Small intestine (tissue), 7 donors: ENCODE results near the gene RYR2. TPM values are rescaled to one million over a fixed set of nuclear protein-coding genes. Genes with fewer than 3 reads are reported as not detected.

Experiments used
- DNase-seq, 2 donors: peaks; one replicate each; pipeline versions ENCODE4 v3.0.0 to v3.0.0-alpha.2; 2013
- FAIRE-seq: peaks from 2 replicates; lab custom pipeline; 2012; peaks lifted over from hg19 to GRCh38; lab: Jason Lieb, UNC
- H3K27ac ChIP-seq, 3 donors: one replicate each; pipeline ENCODE4 v1.5.1; 2013; ENCODE audit warnings: low read length in 2 of 3, mild to moderate bottlenecking in 2 of 3, control low read depth in 1 of 3, inconsistent platforms in 1 of 3, low read depth in 1 of 3, moderate library complexity in 1 of 3
- H3K27me3 ChIP-seq, 3 donors: one replicate each; pipeline ENCODE4 v1.6.1; 2013; ENCODE audit warnings: low read length in 3 of 3, inconsistent platforms in 1 of 3; ENCODE audit not compliant: control insufficient read depth in 3 of 3, insufficient read depth in 3 of 3
- H3K36me3 ChIP-seq, 3 donors: one replicate each; pipeline ENCODE4 v1.6.1; 2013; ENCODE audit warnings: low read length in 3 of 3, inconsistent platforms in 1 of 3, low read depth in 1 of 3, mild to moderate bottlenecking in 1 of 3, moderate library complexity in 1 of 3; ENCODE audit not compliant: control insufficient read depth in 3 of 3, insufficient read depth in 2 of 3
- H3K4me1 ChIP-seq, 3 donors: one replicate each; pipeline ENCODE4 v1.6.1; 2013; ENCODE audit warnings: low read length in 2 of 3, inconsistent platforms in 1 of 3, low read depth in 1 of 3, mild to moderate bottlenecking in 1 of 3, moderate library complexity in 1 of 3; ENCODE audit not compliant: control insufficient read depth in 3 of 3, insufficient read depth in 2 of 3
- H3K4me3 ChIP-seq, 3 donors: one replicate each; pipeline ENCODE4 v1.5.1; 2013; ENCODE audit warnings: low read length in 3 of 3, control low read depth in 1 of 3, inconsistent platforms in 1 of 3, low read depth in 1 of 3, mild to moderate bottlenecking in 1 of 3, moderate library complexity in 1 of 3
- H3K9me3 ChIP-seq, 2 donors: one replicate each; pipeline ENCODE4 v1.6.1; 2013; ENCODE audit warnings: low read depth in 1 of 2, low read length in 1 of 2; ENCODE audit not compliant: control insufficient read depth in 2 of 2, insufficient read depth in 1 of 2
- WGBS, 3 donors: extraction: QIAGEN DNeasy Blood & Tissue Kit; methylation state at CpG; one replicate each; pipeline ENCODE4 v1.1.7; 2013; 5-methylcytosine and 5-hydroxymethylcytosine counted together
- polyA plus RNA-seq, 4 donors: library from polyadenylated mRNA; stranded (reverse) in 3 of 4; unstranded in 1 of 4; fragments of 200-250 nt in 3 of 4; fragments of 120-200 nt in 1 of 4; gene quantifications; one replicate each; pipeline versions ENCODE4 v1.2.1 to v1.2.3, GENCODE V29; 2013
- donor health status: healthy with polysubstance abuse.
- donor health status: control.
- donor health status: control.
- donor health status: Bipolar disorder and iron deficiency.
- donor health status: healthy.

RYR2 gene
- polyA plus RNA-seq, 4 donors: 0.22 to 1.5 (median 0.62) TPM

DNA sequence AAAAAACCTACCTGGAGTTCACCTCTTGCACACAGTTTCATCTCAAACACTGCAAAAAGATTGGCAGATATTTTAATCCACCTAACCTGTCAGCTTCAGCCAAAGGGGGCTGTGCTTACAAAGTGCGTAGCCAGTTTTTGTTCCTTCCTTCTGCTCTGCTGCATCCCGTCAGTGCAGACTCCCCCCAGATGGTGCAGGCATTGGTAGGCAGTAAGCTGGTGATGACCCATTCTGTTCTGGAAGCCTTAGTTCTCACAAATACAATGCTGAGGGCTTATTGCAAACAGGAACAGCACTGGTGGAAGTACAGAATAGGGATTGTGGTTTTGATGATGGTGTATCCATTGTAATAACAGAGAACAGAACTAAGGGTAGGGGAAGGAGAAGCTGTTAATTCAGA is 239.5 kb downstream of the RYR2 start:
- no peaks in the 10 kb centered on the region for H3K9me3 ChIP-seq
- WGBS, 3 donors: 56 to 79% (median 73%) methylated on average over 2 of the region's 2 CpGs
- H3K27me3 ChIP-seq: no peaks in the 10 kb centered on the region
- H3K27ac ChIP-seq: no peak overlapping the region
- FAIRE-seq (no peak), DNase-seq (no peak)
- no peaks in the 10 kb centered on the region for H3K36me3 ChIP-seq
- H3K4me1 ChIP-seq: no peaks in the 10 kb centered on the region
- no peak overlapping the region for H3K4me3 ChIP-seq

DNA sequence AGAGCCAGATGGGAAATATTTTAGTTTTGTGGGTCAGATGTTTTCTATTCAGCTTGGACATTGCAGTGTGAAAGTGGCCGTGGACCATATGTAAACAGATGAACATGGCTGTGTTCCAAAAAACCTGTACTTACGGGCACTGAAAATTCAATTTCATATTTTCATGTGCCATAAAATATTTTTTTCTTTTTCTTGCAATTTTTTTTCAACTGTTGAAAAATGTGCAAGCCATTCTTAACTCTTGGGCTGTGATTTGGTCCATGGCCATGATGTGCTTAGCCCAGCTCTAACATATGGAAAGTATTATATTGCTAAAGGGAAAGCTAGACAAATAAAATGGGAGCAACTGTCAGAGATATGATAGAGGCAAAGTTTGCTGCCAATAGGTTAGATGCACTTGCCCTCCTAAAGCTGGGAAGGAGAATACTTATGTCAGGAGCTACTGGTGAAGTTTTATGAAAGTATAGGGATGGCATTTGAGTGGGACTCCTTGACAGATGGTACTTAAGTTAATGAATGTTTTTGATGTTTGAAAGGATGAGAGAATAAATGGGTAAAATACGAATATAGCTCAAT is 240.3 kb downstream of the RYR2 start:
- no peaks in the 10 kb centered on the region for H3K9me3 ChIP-seq
- H3K27ac ChIP-seq: no peak overlapping the region
- 55 to 60% (median 56%) methylated on average over 3 of the region's 3 CpGs for WGBS, 3 donors
- DNase-seq (no peak), FAIRE-seq (no peak)
- no peak overlapping the region for H3K4me3 ChIP-seq
- no peaks in the 10 kb centered on the region for H3K27me3 ChIP-seq
- H3K4me1 ChIP-seq: no peaks in the 10 kb centered on the region
- no peaks in the 10 kb centered on the region for H3K36me3 ChIP-seq

DNA sequence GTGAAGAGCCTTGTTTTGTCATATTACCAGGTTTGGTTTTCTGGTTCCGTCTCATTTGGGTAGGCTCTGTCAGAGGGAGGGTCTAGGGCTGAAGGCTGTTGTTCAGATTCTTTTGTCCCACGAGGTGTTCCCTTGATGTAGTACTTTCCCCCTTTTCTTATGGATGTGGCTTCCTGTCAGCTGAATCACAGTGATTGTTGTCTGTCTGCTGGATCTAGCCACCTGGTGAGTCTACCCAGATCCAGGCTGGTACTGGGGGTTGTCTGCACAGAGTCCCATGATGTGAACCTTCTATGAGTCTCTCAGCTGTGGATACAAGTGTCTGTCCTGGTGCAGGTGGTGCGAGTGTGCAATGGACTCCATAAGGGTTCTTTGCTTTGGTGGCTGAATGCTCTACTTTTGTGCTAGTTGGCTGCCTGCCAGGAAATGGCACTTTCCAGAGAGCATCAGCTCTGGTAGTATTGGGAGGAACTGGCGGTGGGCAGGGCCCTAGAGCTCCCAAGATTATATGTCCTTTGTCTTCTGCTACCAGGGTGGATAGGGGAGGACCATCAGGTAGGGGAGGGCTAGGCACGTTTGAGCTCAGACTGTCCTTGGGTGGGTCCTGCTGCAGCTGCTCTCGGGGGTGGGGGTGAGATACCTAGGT is 246.0 kb downstream of the RYR2 start:
- H3K27ac ChIP-seq: no peak overlapping the region
- H3K4me1 ChIP-seq: no peaks in the 10 kb centered on the region
- H3K9me3 ChIP-seq: no peaks in the 10 kb centered on the region
- DNase-seq (no peak), FAIRE-seq (no peak)
- 56 to 75% (median 59%) methylated on average over 6 of the region's 6 CpGs for WGBS, 3 donors
- no peaks in the 10 kb centered on the region for H3K36me3 ChIP-seq
- no peak overlapping the region for H3K4me3 ChIP-seq
- H3K27me3 ChIP-seq: no peaks in the 10 kb centered on the region

DNA sequence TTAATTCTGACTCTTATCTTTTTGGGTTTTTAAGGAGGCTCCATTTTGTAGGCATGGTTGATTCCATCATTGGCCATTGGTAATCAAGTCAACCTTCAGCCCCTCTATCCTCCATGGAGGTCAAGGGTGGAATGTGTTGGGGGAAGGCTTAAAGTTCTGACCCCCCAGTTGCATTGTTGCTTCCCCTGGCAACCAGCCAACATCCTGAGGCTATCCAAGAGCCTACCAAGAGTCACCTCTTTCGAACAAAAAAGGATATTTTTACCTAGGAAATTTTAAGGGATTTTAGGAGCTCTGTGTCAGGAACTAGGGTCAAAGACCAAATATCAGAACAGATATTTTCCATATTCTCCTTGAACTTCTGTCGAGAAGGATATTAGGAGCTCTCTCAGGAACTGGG is 251.8 kb downstream of the RYR2 start:
- no peak for FAIRE-seq
- Histone ChIP-seq H3K4me3 (no peak overlapping the region), H3K36me3 (no peaks in the 10 kb centered on the region), H3K9me3 (no peaks in the 10 kb centered on the region), H3K4me1 (no peaks in the 10 kb centered on the region), H3K27me3 (no peaks in the 10 kb centered on the region), H3K27ac (no peak overlapping the region)
- DNase-seq: no peak
- 75 to 85% (median 81%) methylated on average over 2 of the region's 2 CpGs for WGBS, 3 donors

DNA sequence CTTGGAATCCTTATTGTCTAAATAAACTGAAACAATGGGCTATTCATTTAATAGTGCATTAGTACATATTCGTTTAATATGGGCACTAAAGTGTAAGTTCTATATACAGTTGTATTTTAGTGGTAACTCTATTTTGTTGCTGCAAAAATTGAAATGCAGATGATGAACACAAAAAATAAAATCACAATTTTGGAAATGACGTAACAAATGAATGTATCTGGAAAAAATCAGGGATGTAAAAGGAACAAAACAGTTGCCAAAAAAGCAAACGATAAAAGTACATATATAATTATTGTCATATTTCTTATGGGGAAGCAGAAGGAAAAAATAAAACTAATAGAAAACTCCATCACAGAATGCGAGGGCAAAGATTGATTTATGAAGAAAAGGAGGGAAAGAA is 254.9 kb downstream of the RYR2 start:
- Histone ChIP-seq H3K27me3 (no peaks in the 10 kb centered on the region), H3K4me1 (no peaks in the 10 kb centered on the region), H3K9me3 (no peaks in the 10 kb centered on the region), H3K27ac (no peak overlapping the region), H3K36me3 (no peaks in the 10 kb centered on the region), H3K4me3 (no peak overlapping the region)
- DNase-seq: no peak
- 75 to 82% (median 78%) methylated on average over 4 of the region's 4 CpGs for WGBS, 3 donors
- FAIRE-seq: no peak

DNA sequence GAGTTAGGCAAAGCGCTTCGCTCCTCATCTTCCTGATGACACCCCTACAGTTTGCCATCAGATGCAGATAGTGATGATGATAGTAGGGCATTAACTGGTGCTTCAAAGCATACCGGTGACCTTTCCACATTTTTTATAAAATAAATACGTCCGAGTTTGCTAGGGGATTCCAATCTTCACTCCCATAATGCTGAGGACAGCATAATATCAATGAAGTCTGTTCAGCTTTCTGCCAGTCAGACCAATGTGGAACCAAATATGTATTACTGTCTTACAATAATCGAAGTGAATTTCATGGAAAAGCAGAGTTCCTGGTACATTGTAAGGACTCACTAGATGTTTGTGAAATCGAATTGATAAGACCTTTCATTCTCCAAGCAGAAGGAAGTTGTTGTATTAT is 258.7 kb downstream of the RYR2 start:
- H3K9me3 ChIP-seq: no peaks in the 10 kb centered on the region
- H3K4me3 ChIP-seq: no peak overlapping the region
- WGBS, 3 donors: 73 to 84% (median 77%) methylated on average over 7 of the region's 7 CpGs
- no peaks in the 10 kb centered on the region for H3K36me3 ChIP-seq
- DNase-seq: no peak
- H3K4me1 ChIP-seq: no peaks in the 10 kb centered on the region
- H3K27me3 ChIP-seq: no peaks in the 10 kb centered on the region
- H3K27ac ChIP-seq: no peak overlapping the region
- FAIRE-seq: no peak

DNA sequence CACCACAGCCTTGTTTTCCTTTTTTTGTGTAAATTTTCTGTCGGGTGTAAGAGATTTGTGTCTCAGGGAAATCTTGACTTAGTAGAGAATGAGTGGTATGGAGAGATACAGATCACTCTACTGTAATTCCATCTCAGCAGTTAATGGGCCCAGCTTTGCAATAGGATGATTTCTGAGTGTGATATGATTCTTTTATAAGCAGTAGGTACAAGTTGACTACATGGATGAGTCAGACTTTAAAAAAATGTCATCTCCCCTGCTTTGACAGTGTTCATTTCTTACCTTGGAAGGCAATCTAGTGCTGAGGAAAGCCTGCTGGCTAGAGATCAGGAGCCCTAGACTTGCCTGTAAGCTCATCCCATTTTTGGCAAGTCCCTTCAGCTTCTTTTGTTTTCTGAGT is 261.9 kb downstream of the RYR2 start:
- WGBS, 3 donors: 50 to 73% (median 55%) methylated on average over 1 of the region's 1 CpG
- Histone ChIP-seq H3K9me3 (no peaks in the 10 kb centered on the region), H3K27ac (no peak overlapping the region), H3K4me1 (no peaks in the 10 kb centered on the region), H3K27me3 (no peaks in the 10 kb centered on the region), H3K4me3 (no peak overlapping the region), H3K36me3 (no peaks in the 10 kb centered on the region)
- FAIRE-seq (no peak), DNase-seq (no peak)

DNA sequence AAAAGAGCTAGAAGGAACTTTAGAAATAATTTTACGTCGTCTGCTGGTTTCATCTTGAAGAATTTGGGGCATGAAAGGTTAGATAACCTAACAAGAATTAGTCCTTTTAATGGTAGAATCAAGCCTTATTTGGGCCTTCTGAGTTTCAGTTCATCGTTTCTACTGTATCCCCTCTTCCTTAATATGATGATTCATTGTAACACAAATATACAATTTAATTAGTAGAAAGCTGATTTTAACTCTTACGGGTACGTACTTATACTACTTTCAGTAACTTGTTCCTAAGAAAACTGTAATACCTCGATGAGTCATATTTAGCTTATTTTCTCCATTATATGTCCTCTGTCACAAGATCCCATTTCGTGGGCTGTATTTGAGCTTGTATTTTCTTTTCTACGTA is 264.7 kb downstream of the RYR2 start:
- Histone ChIP-seq H3K4me3 (no peak overlapping the region), H3K4me1 (no peaks in the 10 kb centered on the region), H3K27me3 (no peaks in the 10 kb centered on the region), H3K27ac (no peak overlapping the region), H3K9me3 (no peaks in the 10 kb centered on the region), H3K36me3 (no peaks in the 10 kb centered on the region)
- WGBS, 3 donors: 76 to 84% (median 82%) methylated on average over 8 of the region's 8 CpGs
- no peak for DNase-seq
- FAIRE-seq: no peak
